NCI-H460 (cell line): ENCODE data around the gene SECISBP2. TPM values are rescaled to one million over a fixed set of nuclear protein-coding genes. Genes with fewer than 3 reads are reported as not detected.

Source experiments
- DNase-seq: peaks from one replicate; pipeline ENCODE4 v3.0.0-alpha.2; 2016; ENCODE audit warnings: low read depth; ENCODE audit errors: extremely low read depth
- total RNA-seq: library from RNA; depleted of rRNA; stranded (reverse); fragments of >200 nt; shearing (Covaris generic); gene quantifications from 2 replicates; pipeline ENCODE4 v1.2.3, GENCODE V29; 2014

Gene SECISBP2
- total RNA-seq, 1 experiment from 2014 or later, result 56.1 TPM

- no peak for DNase-seq
Measured at GRCh38 chr9:89379508-89380115, 61.3 kb downstream of the SECISBP2 start.

GRCh38 chr9:89380437-89381307 is 62.4 kb downstream of the SECISBP2 start:
- no peak for DNase-seq

GRCh38 chr9:89381308-89381609 is 63.0 kb downstream of the SECISBP2 start:
- DNase-seq, result no peak

GRCh38 chr9:89382026-89382986 is 64.0 kb downstream of the SECISBP2 start:
- no peak for DNase-seq

- DNase-seq, result no peak
Measured at GRCh38 chr9:89383030-89383720, 64.9 kb downstream of the SECISBP2 start.

- no peak for DNase-seq
Measured at GRCh38 chr9:89383721-89384300, 65.5 kb downstream of the SECISBP2 start.

GRCh38 chr9:89384783-89385182 is 66.5 kb downstream of the SECISBP2 start:
- DNase-seq, result no peak

- DNase-seq, result no peak
Measured at GRCh38 chr9:89386206-89386605, 67.9 kb downstream of the SECISBP2 start.

GRCh38 chr9:89386797-89387196 is 68.5 kb downstream of the SECISBP2 start:
- no peak for DNase-seq

- no peak for DNase-seq
Measured at GRCh38 chr9:89387197-89387849, 69.0 kb downstream of the SECISBP2 start.

- DNase-seq, result peak; percentile 32
Measured at GRCh38 chr9:89388084-89388867, 70.0 kb downstream of the SECISBP2 start.

GRCh38 chr9:89388868-89389177 is 70.5 kb downstream of the SECISBP2 start:
- DNase-seq, result no peak

- no peak for DNase-seq
Measured at GRCh38 chr9:89390068-89390555, 71.8 kb downstream of the SECISBP2 start.

- no peak for DNase-seq
Measured at GRCh38 chr9:89390578-89391116, 72.3 kb downstream of the SECISBP2 start.

GRCh38 chr9:89391585-89391984 is 73.3 kb downstream of the SECISBP2 start:
- DNase-seq, result no peak

GRCh38 chr9:89394412-89394811 is 76.1 kb downstream of the SECISBP2 start:
- no peak for DNase-seq

GRCh38 chr9:89395931-89396710 is 77.8 kb downstream of the SECISBP2 start:
- DNase-seq, result no peak

- no peak for DNase-seq
Measured at GRCh38 chr9:89397471-89397870, 79.2 kb downstream of the SECISBP2 start.
